Measurements from ENCODE around the gene BCL2L13. TPM values are rescaled to one million over a fixed set of nuclear protein-coding genes. Genes with fewer than 3 reads are reported as not detected.

BCL2L13 gene
- total RNA-seq, 1 experiment from 2014 or later, result 52.9 TPM

GRCh38 chr22:17774206-17774925 lies 135.8 kb downstream of the BCL2L13 start, which contains the start of gene BID:
BID (minus strand) TSS chr22:17774469; CDS start chr22:17750116, 24,353 bp downstream.
- Histone ChIP-seq H3K27ac (ENCODE audit: low read depth, low read length, poor library complexity, severe bottlenecking) (peak within 1 kb of the TSS; percentile 77), H3K27me3 (replicated peaks; ENCODE audit: insufficient read depth, low read depth, low read length, poor library complexity) (no peaks in the 10 kb centered on the region), H3K4me3 (ENCODE audit: low read depth, low read length, poor library complexity, severe bottlenecking) (peak within 1 kb of the TSS; percentile 84), H3K36me3 (ENCODE audit: insufficient read depth, low read length, poor library complexity, severe bottlenecking) (no peaks in the 10 kb centered on the region), H3K9me3 (ENCODE audit: low read depth, low read length, poor library complexity, severe bottlenecking) (no peaks in the 10 kb centered on the region), H3K4me1 (ENCODE audit: insufficient read depth, low read length, poor library complexity, severe bottlenecking) (peaks cover 11% of the 10 kb centered on the region)
- intact Hi-C loops (cut with micrococcal nuclease; ENCODE audit: unreplicated experiment), result no loop called here
- BruUV-seq (replicated peaks), result no TSS peak
- TF ChIP-seq CTCF (conservative IDR thresholded peaks at IDR 0.05; ENCODE audit: low read depth, low read length), result no peak
- no peak for TF ChIP-seq EZH2 (IDR thresholded peaks at IDR 0.05; ENCODE audit: borderline replicate concordance, low read depth, low read length, poor library complexity, severe bottlenecking)
- ChIA-PET POLR2A (ENCODE audit: low non-redundant PET) (interaction anchor here (0.6 kb wide), 1 partner anchor 11 kb away, joined by 5 read pairs; no protein-coding TSS in a partner anchor), CTCF (no interaction called here)
- peak; percentile 45 for DNase-seq (ENCODE audit: low spot score)

- peak overlapping the region; percentile 84 for H3K4me3 ChIP-seq (ENCODE audit: low read depth, low read length, poor library complexity, severe bottlenecking)
- ChIA-PET CTCF (no interaction called here), POLR2A (ENCODE audit: low non-redundant PET) (interaction anchor here (0.6 kb wide), 1 partner anchor 11 kb away, joined by 5 read pairs; no protein-coding TSS in a partner anchor)
- peaks cover 11% of the 10 kb centered on the region for H3K4me1 ChIP-seq (ENCODE audit: insufficient read depth, low read length, poor library complexity, severe bottlenecking)
- BruUV-seq (replicated peaks), result no TSS peak
- TF ChIP-seq CTCF (conservative IDR thresholded peaks at IDR 0.05; ENCODE audit: low read depth, low read length) (no peak), EZH2 (IDR thresholded peaks at IDR 0.05; ENCODE audit: borderline replicate concordance, low read depth, low read length, poor library complexity, severe bottlenecking) (no peak)
- no peak for DNase-seq (ENCODE audit: low spot score)
- intact Hi-C loops (cut with micrococcal nuclease; ENCODE audit: unreplicated experiment), result no loop called here
- no peaks in the 10 kb centered on the region for H3K9me3 ChIP-seq (ENCODE audit: low read depth, low read length, poor library complexity, severe bottlenecking)
- no peaks in the 10 kb centered on the region for H3K27me3 ChIP-seq (replicated peaks; ENCODE audit: insufficient read depth, low read depth, low read length, poor library complexity)
- no peak overlapping the region for H3K27ac ChIP-seq (ENCODE audit: low read depth, low read length, poor library complexity, severe bottlenecking)
- H3K36me3 ChIP-seq (ENCODE audit: insufficient read depth, low read length, poor library complexity, severe bottlenecking), result no peaks in the 10 kb centered on the region
Observed at GRCh38 chr22:17774926-17775685, 136.5 kb downstream of the BCL2L13 start.

- no TSS peak for BruUV-seq (replicated peaks)
- CTCF ChIA-PET, result no interaction called here
- DNase-seq (ENCODE audit: low spot score), result no peak
- no peak for TF ChIP-seq EZH2 (IDR thresholded peaks at IDR 0.05; ENCODE audit: borderline replicate concordance, low read depth, low read length, poor library complexity, severe bottlenecking)
- TF ChIP-seq CTCF (conservative IDR thresholded peaks at IDR 0.05; ENCODE audit: low read depth, low read length), result no peak
- Histone ChIP-seq H3K27ac (ENCODE audit: low read depth, low read length, poor library complexity, severe bottlenecking) (no peak overlapping the region), H3K9me3 (ENCODE audit: low read depth, low read length, poor library complexity, severe bottlenecking) (no peaks in the 10 kb centered on the region), H3K4me1 (ENCODE audit: insufficient read depth, low read length, poor library complexity, severe bottlenecking) (peaks cover 12% of the 10 kb centered on the region), H3K36me3 (ENCODE audit: insufficient read depth, low read length, poor library complexity, severe bottlenecking) (no peaks in the 10 kb centered on the region), H3K27me3 (replicated peaks; ENCODE audit: insufficient read depth, low read depth, low read length, poor library complexity) (no peaks in the 10 kb centered on the region), H3K4me3 (ENCODE audit: low read depth, low read length, poor library complexity, severe bottlenecking) (no peak overlapping the region)
- POLR2A ChIA-PET (ENCODE audit: low non-redundant PET), result interaction anchor here (0.7 kb wide), 1 partner anchor 142 kb away, joined by 21 read pairs; no protein-coding TSS in a partner anchor
- intact Hi-C loops (cut with micrococcal nuclease; ENCODE audit: unreplicated experiment), result no loop called here
Observed at GRCh38 chr22:17775781-17776465, 137.4 kb downstream of the BCL2L13 start.
